Gastroesophageal sphincter (tissue), 4 donors: ENCODE measurements around the gene RARS2. TPM values are rescaled to one million over a fixed set of nuclear protein-coding genes. Genes with fewer than 3 reads are reported as not detected.

ENCODE experiments used
- ATAC-seq: fragments of 150-250 bp; one replicate; pipeline ENCODE4 v1.9.1; 2016; ENCODE audit warnings: mild to moderate bottlenecking, moderate library complexity
- H3K27ac ChIP-seq, 4 donors: fragments of 200-600 bp; sonication (generic) in 3 of 4; 1 replicate in 3 of 4; 2 replicates in 1 of 4; pipeline ENCODE4 v1.5.1; 2016 to 2019
- H3K27me3 ChIP-seq: fragments of 200-600 bp; sonication (generic); one replicate; pipeline ENCODE4 v1.5.1; 2019
- H3K36me3 ChIP-seq, 2 donors: fragments of 200-600 bp; sonication (generic); one replicate each; pipeline ENCODE4 v1.5.1; 2019; ENCODE audit warnings: control low read depth in 1 of 2
- H3K4me1 ChIP-seq, 3 donors: fragments of 200-600 bp; sonication (generic); 1 replicate in 2 of 3; 2 replicates in 1 of 3; pipeline ENCODE4 v1.5.1; 2016 to 2019; ENCODE audit warnings: control low read depth in 2 of 3
- H3K4me3 ChIP-seq, 2 donors: fragments of 200-600 bp; sonication (generic); one replicate each; pipeline ENCODE4 v1.5.1; 2019; ENCODE audit warnings: mild to moderate bottlenecking in 1 of 2, moderate library complexity in 1 of 2
- H3K9me3 ChIP-seq, 3 donors: fragments of 200-600 bp; sonication (generic); one replicate each; pipeline ENCODE4 v1.5.1; 2017 to 2019; ENCODE audit warnings: control low read depth in 2 of 3
- EP300 ChIP-seq: sonication (generic); formaldehyde crosslinking; IDR thresholded peaks from one replicate; pipeline ENCODE4 v1.6.1; 2017; ENCODE audit warnings: antibody characterized with exemption, mild to moderate bottlenecking
- POLR2A ChIP-seq, 2 donors: fragments of 450-650 bp; IDR thresholded peaks; one replicate each; pipeline ENCODE4 v1.6.1; 2017; ENCODE audit warnings: antibody characterized with exemption in 2 of 2, mild to moderate bottlenecking in 2 of 2, moderate library complexity in 1 of 2
- POLR2AphosphoS5 ChIP-seq: sonication (generic); formaldehyde crosslinking; IDR thresholded peaks from one replicate; pipeline ENCODE4 v1.6.1; 2017; ENCODE audit warnings: antibody characterized with exemption
- WGBS, 2 donors: methylation state at CpG; one replicate each; pipeline ENCODE4 v1.1.5; 2018; ENCODE audit warnings: low coverage in 1 of 2; 5-methylcytosine and 5-hydroxymethylcytosine counted together
- small RNA-seq, 4 donors: library from RNA; depleted of rRNA; stranded (forward); fragments of <200 nt; gene quantifications; one replicate each; pipeline ENCODE3, GENCODE V24; 2016
- total RNA-seq, 4 donors: library from RNA; depleted of rRNA; stranded (reverse); fragments of >200 nt; gene quantifications; one replicate each; pipeline ENCODE4 v1.1.0, GENCODE V29; 2016
- TF ChIP-seq, protein P1 (sequence below), 4 experiments: fragments of 200-600 bp in 2 of 4; fragments of 450-650 bp in 2 of 4; sonication (generic) in 1 of 4; IDR thresholded peaks; one replicate each; pipeline ENCODE4 v1.5.1; 2017 to 2019; ENCODE audit warnings: antibody characterized with exemption in 4 of 4, mild to moderate bottlenecking in 2 of 4, moderate library complexity in 2 of 4

The RARS2 gene
- total RNA-seq, 4 donors from 2014 or later, result 13.6 to 26.9 (median 23.4) TPM

DNA sequence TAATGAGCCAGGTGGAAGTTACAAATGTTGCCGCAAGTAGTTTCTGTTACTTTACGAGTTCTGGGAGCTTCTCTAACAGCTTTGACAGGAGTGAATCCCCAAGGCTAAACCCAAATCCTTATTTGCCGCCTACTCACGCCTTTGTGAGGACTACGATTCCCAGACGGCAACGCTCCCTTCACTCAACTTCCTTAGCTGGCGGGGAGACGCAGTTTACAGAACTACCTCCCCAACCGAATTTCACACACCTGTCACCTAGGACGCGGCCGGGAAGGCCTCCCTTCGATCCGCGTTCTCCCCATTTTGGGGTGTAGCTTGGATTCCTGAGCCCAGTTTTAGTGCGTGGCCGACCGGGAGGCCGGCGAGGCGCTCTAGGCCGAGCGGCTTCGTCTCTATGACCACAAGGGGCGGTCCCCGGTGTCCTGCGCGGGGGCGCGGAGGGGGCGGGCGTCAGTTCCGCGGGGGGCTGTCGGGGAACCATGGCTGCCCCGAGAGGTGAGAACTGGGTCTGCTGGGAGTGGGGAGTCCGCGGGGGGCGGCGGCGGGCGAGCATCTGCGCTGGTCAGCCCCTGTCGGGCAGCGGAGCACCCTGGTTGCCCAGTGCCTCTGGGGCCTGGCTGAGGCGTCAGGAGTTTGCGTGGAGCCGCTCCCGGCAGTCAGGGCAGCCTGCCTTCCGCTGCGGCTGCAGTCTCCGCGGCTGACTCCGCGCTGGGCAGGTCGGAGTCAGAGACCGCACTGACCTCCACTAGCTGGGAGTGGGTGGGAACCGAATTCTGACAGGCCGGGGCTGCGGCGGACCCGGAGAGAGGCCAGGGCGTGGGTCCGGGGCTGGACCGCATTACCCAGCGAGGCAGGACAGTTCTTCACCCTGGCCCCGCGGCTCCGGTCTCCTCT lies 117.0 kb downstream of the RARS2 start, which contains the start of gene SLC35A1:
TSS of gene SLC35A1 (plus strand) at position 450 of the 894 bp plus-strand sequence. CDS start at position 480, 30 bp downstream.
- H3K4me3 ChIP-seq, result peak within 1 kb of the TSS; percentile 89 to 90
- H3K9me3 ChIP-seq, result no peaks in the 10 kb centered on the region
- peaks cover 0 to 4% of the 10 kb centered on the region in 2 donors for H3K36me3 ChIP-seq
- H3K27ac ChIP-seq, result peak within 1 kb of the TSS; percentile 82 to 94 (median 90)
- 0 to 1% methylated on average over 9 to 21 of the region's 70 CpGs for WGBS, 2 donors
- peak; percentile 98 for ATAC-seq
- peak; percentile 46 to 71 for TF ChIP-seq POLR2A (IDR thresholded peaks at IDR 0.05)
- TF ChIP-seq, protein P1, sequence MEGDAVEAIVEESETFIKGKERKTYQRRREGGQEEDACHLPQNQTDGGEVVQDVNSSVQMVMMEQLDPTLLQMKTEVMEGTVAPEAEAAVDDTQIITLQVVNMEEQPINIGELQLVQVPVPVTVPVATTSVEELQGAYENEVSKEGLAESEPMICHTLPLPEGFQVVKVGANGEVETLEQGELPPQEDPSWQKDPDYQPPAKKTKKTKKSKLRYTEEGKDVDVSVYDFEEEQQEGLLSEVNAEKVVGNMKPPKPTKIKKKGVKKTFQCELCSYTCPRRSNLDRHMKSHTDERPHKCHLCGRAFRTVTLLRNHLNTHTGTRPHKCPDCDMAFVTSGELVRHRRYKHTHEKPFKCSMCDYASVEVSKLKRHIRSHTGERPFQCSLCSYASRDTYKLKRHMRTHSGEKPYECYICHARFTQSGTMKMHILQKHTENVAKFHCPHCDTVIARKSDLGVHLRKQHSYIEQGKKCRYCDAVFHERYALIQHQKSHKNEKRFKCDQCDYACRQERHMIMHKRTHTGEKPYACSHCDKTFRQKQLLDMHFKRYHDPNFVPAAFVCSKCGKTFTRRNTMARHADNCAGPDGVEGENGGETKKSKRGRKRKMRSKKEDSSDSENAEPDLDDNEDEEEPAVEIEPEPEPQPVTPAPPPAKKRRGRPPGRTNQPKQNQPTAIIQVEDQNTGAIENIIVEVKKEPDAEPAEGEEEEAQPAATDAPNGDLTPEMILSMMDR (IDR thresholded peaks at IDR 0.05), result peak in 3 of 4 experiments; percentile 32 to 56 (median 39)
- no peak for TF ChIP-seq EP300
- TF ChIP-seq POLR2AphosphoS5, result peak; percentile 74
- H3K27me3 ChIP-seq, result no peaks in the 10 kb centered on the region
- peaks cover 4 to 12% (median 5%) of the 10 kb centered on the region in 3 donors for H3K4me1 ChIP-seq

DNA sequence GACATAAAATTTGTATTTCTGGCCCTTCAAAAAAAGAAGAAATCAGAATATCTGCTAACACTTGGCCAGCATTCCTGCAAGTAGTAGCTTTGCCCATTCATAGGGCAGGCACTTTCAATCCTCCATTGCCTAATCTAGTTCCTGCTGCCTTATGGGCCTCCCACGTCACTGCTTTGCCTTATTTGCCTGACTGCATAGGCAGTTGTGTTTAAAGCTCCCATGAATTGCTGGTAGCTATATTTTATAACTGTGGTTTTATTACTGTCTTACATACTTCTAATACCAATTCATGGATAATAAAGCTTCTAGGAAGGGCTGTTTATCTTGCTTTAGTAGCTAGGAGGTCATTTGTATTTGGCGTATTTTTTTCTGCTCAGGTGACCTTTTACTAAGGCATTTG lies 124.7 kb downstream of the RARS2 start:
- 60 to 62% methylated on average over 1 to 2 of the region's 2 CpGs for WGBS, 2 donors
- Histone ChIP-seq H3K36me3 (no peaks in the 10 kb centered on the region), H3K4me1 (no peaks in the 10 kb centered on the region), H3K4me3 (no peak overlapping the region), H3K9me3 (peaks cover 0 to 4% (median 0%) of the 10 kb centered on the region in 3 donors), H3K27me3 (peaks cover 5% of the 10 kb centered on the region), H3K27ac (no peak overlapping the region)
- no peak for ATAC-seq
- no peak for TF ChIP-seq POLR2A (IDR thresholded peaks at IDR 0.05)
- TF ChIP-seq, protein P1 (IDR thresholded peaks at IDR 0.05), result no peak
- TF ChIP-seq POLR2AphosphoS5, result no peak
- TF ChIP-seq EP300, result no peak

Small RNAs within 50 kb of the gene (small RNA-seq; reads per million reads assigned to genes)
- 0 reads per million in 4 donors for gene RNU6-444P

Other genes starting within 250 kb of the RARS2 start
- gene C6orf163, start 245.2 kb downstream of the RARS2 start, total RNA-seq, result 1 to 10 TPM in 2 of 4 donors, under 1 TPM in 1, not detected in 1; 0.81 to 5.0 (median 1.6) TPM
- gene CFAP206, start 182.0 kb downstream of the RARS2 start, total RNA-seq, result under 1 TPM in 2 of 4 donors, not detected in 2; 0.23 to 0.47 TPM
- 10 to 100 TPM; 14.5 to 19.9 (median 16.1) TPM for gene SLC35A1, start 117.0 kb downstream of the RARS2 start, total RNA-seq
- gene ORC3, start 148 bp upstream of the RARS2 start, total RNA-seq, result 10 to 100 TPM; 11.3 to 24.3 (median 14.1) TPM
- gene AKIRIN2, start 112.2 kb upstream of the RARS2 start, total RNA-seq, result 10 to 100 TPM; 11.7 to 26.9 (median 16.7) TPM